HG03159 (cell line): ENCODE measurements around the gene GPX8.
A peak's percentile ranks its signal among the peaks of the same experiment; 100 is the strongest.

Source experiments
- ATAC-seq: cut with Tn5 transposase; IDR thresholded peaks from one replicate; pipeline ENCODE4 v1.9.1; 2021; ENCODE audit warnings: mild to moderate bottlenecking, moderate library complexity; ENCODE audit not compliant: unreplicated experiment

GPX8 gene

DNA sequence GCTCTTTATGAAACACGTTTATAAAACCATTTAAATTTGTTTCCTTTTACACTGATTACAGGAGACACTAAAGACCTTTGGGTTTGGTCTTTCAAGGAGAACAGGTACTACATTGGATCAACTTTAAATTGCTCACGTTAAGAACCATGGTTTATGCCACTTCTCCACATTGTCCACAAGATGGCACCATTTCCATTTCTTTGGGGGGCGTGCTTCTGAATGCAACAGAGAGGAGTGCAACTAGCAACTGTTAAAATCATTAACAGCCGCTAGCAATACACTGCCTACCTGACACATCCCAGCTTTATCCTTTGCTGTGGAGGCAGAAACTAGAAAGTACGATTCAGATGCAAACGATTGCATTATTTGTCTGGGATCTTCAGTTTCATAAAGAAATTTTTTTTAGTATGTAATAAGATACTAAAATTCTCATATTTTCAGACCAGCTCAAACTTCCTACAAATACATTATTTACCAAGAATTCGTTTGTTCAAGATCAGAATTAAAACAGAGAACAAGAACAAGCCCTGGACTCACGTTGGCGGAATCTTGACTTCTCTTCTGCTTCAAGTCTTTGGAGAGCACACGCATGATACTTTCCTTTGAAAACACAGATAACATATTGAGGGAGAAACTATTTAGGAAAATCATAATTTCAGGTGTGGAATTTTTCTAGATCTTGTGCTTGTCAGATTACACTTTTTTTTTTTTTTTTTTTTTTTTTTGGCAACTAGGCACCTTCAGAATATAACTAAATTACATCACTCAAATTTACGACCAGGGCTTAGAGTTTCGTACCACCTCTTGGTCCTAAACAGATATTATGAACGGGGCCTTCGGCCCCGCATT, 12.3 kb downstream of the GPX8 start:
- ATAC-seq = peak; percentile 74

DNA sequence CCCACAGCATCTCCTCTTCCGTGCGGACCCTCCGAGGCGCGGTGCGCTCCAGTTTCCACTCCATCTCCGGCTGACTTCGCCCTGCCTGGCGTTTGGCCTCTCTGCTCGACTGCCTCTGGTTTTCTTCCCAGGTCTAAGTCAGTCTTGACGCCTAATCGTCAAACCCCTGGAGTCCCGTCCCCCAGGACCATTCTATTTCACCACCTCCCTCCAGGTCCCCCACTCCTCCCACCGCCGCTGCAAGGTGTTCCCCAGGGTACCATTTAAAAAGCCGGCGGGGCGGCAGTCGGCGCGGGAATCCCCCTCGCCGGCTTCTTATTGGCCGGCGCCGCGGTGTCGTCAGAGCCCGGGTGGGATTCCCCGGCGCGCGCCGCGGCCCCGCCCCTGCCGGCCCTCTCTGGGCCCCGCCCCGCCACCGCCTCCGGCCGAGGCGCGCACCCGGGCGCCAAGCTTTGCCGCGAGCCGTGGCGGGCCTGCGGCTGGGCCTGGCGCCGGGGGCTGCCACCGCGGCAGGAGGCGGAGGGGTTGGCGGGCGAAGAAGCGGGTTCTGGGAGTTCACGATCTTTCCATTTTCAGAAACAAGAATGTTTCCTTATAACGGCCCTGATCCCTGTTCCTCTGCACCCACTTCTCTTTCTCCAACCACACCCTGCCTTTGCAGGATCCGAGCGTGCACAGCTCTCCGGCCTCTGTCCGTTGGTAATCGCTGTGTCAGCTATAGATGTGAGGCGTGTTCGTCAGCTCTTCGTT, 13.1 kb downstream of the GPX8 start, which contains the start of gene CDC20B:
CDC20B (minus strand) TSS at position 241 of the 750 bp plus-strand sequence; CDS start at position 64, 177 bp downstream.
- ATAC-seq = peak; percentile 85

DNA sequence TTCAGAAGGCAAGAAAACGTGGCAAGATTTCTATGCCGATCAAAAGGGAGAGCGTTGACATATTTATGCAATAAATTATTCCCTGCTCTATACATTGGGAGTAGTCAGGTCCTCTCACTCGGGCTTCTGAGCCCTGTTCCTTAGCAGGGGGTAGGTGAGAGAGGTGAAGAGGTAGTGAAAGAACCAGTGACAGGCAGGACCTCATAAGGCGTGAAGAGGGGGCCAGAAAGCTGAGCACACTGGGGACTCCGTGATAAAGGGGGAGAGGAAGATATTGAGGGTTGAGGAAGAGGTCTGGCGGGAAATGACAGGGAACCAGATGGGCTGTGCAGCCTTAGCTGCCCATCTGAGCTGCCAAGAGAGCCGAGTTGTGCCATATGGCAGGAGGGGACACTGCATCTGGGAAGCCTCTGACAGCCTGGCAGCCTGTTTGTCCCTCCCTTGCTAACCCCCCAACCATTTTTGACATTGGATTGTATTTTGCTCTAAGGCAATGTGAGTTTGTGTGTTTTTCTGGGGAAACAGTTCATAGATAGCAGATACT, 13.8 kb downstream of the GPX8 start:
- peak; percentile 11 for ATAC-seq

DNA sequence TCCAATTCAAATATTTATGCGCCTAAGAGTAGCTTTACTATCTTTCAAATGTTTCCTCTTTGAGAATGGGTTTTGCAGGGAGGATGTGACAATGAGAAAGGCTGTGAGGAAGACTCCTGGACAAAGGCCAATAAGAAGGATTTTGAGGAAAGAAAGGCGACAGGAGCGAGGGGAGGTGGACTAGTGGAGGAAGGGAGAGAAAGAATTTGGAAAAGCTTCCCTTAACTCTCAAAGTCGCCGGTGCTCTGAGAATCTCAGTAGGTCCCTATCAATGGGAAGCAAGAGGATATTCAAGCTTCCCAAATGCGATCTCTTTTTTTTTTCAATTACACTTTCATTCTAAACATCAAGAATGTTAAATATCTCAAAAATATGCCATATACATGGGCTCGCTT, 15.8 kb downstream of the GPX8 start:
- no peak for ATAC-seq

DNA sequence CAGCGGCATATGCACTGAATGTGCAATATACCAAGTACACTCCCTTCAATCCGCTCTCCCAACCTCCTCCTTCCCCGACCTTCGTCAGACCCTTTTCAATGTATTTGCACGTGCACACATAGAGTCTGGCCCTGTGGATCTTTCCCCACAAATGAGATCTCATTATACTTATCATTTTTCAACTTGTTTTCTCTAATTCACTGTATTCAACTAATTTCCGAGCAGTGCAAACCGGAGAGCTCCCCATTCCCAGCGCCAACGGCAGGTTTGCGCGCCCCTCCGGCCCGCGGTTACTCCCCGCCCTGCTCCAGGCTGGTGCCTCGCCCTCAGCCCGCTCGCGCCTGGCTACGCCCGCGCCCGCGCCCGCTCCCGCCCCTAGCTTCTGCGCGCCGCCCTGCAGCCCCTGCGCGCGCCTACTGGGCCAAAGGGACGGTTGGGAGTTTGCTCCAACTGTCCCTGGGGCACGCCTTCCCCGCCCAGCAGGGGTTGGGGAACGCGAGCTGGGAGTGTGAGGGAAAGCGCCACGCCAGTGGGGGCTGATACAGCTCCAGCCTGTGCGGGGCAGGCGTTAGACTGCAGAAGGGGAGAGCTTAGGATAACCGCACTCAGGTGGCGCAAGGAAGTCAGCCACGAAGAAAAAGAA, 16.3 kb downstream of the GPX8 start:
- no peak for ATAC-seq

DNA sequence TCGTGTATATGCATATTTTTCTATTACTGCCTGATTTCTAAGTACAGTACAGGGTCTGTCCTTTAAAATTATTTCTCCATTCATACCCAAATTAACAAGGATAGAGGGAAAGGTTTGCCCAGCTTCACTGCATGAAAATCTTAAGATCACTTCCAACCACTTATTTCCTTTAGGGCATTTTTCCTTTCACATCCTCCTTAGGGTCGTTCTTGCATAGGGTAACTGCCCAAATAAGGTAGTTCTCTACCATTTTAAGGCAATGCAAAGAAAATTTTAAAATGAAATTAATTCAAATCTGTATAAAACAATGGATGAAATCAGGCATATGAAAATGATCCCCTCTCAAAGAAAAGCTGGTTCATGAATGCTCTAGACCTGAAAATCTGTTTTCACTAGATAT, 17.1 kb downstream of the GPX8 start:
- no peak for ATAC-seq

DNA sequence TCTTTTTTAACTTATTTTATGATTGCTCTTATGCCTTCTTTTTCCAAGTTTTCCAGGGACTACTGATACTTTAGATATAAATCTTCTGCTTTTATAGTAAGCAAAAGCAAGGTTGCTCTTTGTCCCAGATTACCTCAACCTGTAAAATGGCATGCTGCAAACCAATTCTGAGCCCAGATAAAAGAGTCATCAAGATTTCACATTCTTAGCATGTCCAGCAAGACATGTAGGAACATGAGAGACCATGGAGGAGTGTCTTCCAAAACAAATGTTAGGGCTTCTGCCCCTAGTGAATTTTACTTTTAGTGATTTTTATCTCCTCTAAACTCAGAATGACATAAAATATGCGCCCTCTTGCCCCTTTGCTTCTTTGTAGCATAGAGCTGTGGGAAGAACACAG, 20.0 kb downstream of the GPX8 start:
- ATAC-seq = no peak

DNA sequence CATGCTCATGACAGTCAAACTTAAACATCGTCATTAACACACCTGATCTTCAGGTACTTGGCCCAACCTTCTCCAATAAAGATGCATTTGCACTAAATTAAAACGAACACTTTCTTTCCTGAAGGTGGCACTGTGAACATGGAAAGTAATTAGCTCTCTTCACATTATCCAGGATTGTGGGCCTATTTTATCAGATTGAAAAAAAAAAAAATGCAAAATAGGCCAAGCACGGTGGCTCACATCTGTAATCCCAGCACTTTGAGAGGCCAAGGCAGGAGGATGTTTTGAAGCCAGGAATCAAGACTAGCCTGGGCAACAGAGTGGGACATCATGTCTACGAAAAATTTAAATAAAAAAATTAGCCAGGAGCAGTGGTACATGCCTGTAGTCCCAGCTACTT, 27.4 kb downstream of the GPX8 start:
- ATAC-seq = no peak

DNA sequence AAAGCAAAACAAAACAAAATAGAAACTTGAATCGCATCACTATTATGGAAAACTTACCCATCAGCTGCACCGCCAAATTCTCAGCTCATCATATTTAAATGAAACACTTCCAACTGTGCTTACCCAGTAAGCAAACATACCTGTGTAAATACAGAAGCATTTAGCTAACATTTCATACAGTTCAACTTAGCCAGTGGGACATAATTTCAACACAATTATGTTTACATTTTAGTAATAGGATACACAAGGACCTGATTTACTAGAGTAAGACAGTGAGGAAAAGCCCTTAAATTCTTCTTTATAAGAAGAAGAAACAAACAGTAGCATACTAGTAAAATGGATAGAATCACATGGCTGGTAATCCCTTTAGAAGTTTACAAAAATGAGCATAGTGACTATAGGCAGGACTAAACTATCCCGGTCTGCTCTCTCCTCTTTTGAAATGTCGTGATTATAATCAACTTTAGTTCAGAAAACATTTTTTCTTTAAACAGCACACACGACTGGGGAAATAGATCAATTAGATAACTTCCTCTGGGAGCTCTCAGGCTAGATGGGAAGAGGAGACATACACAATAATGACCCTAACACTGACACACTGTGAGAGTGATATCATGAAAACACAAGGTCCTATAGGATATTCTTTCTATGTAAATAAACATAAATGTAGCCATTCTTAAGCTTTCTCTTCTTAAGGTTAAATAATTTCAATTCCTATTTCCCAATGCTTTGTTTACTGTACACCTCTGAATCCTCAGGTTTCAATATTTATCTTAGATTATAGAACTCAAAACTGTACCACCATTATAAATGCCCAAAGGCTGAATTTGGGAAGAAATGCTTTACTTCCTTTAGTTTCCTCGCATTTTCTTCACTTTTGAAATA, 28.9 kb downstream of the GPX8 start:
- no peak for ATAC-seq

DNA sequence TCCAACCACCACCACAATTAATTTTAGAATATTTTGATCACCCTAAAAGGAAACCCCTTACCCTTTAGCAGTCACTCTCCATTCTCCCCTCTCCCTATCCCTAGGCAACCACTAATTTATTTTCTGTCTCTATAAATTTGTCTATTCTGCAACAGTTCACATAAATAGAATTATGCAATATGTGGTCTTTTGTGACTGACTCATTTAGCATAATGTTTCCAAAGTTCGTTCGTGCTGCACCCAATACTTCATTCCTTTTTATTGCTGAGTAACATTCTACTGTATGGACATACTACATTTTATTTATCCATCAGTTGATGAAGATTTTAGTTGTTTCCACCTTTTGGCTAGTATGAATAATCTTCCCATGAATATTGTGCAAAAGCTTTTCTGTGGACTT, 31.2 kb downstream of the GPX8 start:
- no peak for ATAC-seq

DNA sequence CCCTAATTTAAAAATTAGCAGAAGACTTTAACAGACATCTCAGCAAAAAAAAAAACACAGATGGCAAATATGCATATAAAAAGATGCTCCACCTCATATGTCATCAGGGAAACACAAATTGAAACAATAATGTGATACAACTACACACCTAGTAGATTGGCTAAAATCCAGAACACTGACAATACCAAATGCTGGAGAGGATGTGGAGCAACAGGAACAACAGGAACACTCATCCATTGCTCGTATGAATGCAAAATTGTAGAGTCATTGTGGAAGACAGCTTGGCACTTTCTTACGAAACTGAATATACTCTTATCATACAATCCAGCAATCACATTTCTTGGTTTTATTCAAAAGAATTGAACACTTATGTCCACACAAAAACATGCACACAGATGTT, 45.0 kb downstream of the GPX8 start:
- no peak for ATAC-seq

DNA sequence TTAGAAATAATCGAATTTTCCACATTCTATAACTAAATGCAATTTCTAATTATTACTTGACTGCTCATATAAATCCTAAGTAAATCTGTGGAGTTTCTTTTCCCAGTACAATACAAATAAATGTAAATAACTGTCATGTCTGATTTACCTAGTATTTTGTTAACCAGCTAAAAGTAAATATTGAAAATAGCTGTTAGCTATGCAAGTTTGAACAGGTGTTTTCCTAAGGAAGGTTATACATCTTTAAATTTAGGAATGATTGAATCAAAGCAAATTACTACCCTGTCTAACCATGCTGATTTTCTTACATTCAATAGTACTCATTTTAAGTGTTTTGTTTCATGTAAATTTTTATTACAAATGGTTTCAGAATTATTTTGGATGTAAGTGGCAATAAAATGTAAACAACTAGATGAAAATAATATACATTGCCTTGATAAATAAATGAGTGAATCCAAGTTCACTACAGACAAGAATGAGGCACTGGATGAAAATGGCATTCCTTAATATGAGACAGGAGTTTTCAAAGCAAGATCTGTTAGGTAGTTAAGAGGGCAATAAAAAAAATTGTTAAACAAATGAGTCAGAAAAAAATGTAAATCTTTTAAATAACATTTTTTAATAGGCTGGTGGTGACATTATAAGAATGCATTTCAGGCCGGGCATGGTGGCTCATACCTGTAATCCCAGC, 51.4 kb downstream of the GPX8 start:
- ATAC-seq = no peak
